SU-DHL-6 (cell line): Measurements from ENCODE around the gene GBA2.

Experiments used
- H2AFZ ChIP-seq: fragments of 200-600 bp; sonication (generic); 2 replicates; pipeline ENCODE4 v1.6.1; 2014; ENCODE audit warnings: low read depth, mild to moderate bottlenecking, moderate library complexity, mixed read lengths, antibody characterized with exemption, low read length; ENCODE audit not compliant: severe bottlenecking
- H3F3A ChIP-seq: fragments of 200-600 bp; shearing (Covaris generic); 2 replicates; pipeline ENCODE4 v1.6.0; 2016; ENCODE audit warnings: antibody characterized with exemption, mild to moderate bottlenecking; ENCODE audit not compliant: insufficient read depth
- H3K27ac ChIP-seq: fragments of 200-600 bp; sonication (generic); 2 replicates; pipeline ENCODE4 v1.5.1; 2016; ENCODE audit warnings: low read depth, mild to moderate bottlenecking, low read length, moderate library complexity, mixed read lengths
- H3K27me3 ChIP-seq: fragments of 200-600 bp; sonication (generic), shearing (Covaris generic); 2 replicates; pipeline ENCODE4 v1.6.0; 2014; ENCODE audit warnings: mild to moderate bottlenecking, low read length
- H3K36me3 ChIP-seq: fragments of 200-600 bp; sonication (generic); 2 replicates; pipeline ENCODE4 v1.6.1; 2014; ENCODE audit warnings: mild to moderate bottlenecking, low read length, mixed read lengths
- H3K4me2 ChIP-seq: fragments of 300-600, 200-600 bp; shearing (Covaris generic), sonication (generic); 2 replicates; pipeline ENCODE4 v1.6.0; 2014; ENCODE audit warnings: low read length, low read depth, mild to moderate bottlenecking; ENCODE audit not compliant: poor library complexity, severe bottlenecking
- H3K4me3 ChIP-seq: fragments of 200-600 bp; sonication (generic); 2 replicates; pipeline ENCODE4 v1.5.1; 2014; ENCODE audit warnings: antibody characterized with exemption, low read length, mild to moderate bottlenecking, mixed read lengths; ENCODE audit not compliant: insufficient read depth, poor library complexity, severe bottlenecking
- H3K79me2 ChIP-seq: fragments of 200-600 bp; sonication (generic); 2 replicates; pipeline ENCODE4 v1.6.1; 2014; ENCODE audit warnings: mild to moderate bottlenecking, low read length, moderate library complexity; ENCODE audit not compliant: insufficient read depth
- H3K9ac ChIP-seq: fragments of 200-600 bp; sonication (generic); 2 replicates; pipeline ENCODE4 v1.7.0; 2014; ENCODE audit warnings: mild to moderate bottlenecking, low read length
- H3K9me2 ChIP-seq: fragments of 200-600 bp; sonication (generic); replicated peaks from 2 replicates; pipeline ENCODE4 v1.6.1; 2014; ENCODE audit warnings: low read length; ENCODE audit not compliant: insufficient read depth
- H3K9me3 ChIP-seq: fragments of 200-600 bp; sonication (generic); 2 replicates; pipeline ENCODE4 v1.6.1; 2014; ENCODE audit warnings: low read length, mixed read lengths; ENCODE audit not compliant: insufficient read depth
- H4K20me1 ChIP-seq: fragments of 200-600 bp; sonication (generic); 2 replicates; pipeline ENCODE4 v1.6.1; 2014; ENCODE audit warnings: low read depth, mild to moderate bottlenecking, antibody characterized with exemption, low read length, moderate library complexity, mixed read lengths
- EZH2phosphoT487 ChIP-seq: fragments of 200-600 bp; sonication (generic), shearing (Covaris generic); conservative IDR thresholded peaks from 2 replicates; pipeline ENCODE4 v1.6.1; 2018; ENCODE audit warnings: mild to moderate bottlenecking, antibody characterized with exemption, low read length, moderate library complexity, mixed read lengths
- TF ChIP-seq, protein P1 (sequence below): fragments of 200-600 bp; sonication (generic); IDR thresholded peaks from one replicate; pipeline ENCODE4 v1.5.1; 2017; ENCODE audit warnings: antibody characterized with exemption, mild to moderate bottlenecking, low read length, moderate library complexity; ENCODE audit not compliant: insufficient read depth, poor library complexity, severe bottlenecking

GBA2 gene

GRCh38 chr9:35734096-35734495 lies 14.9 kb downstream of the GBA2 start:
- no peak overlapping the region for H3K27ac ChIP-seq
- no peaks in the 10 kb centered on the region for H3K36me3 ChIP-seq
- H3K9me3 ChIP-seq, result no peaks in the 10 kb centered on the region
- H3F3A ChIP-seq, result peaks cover 10% of the 10 kb centered on the region; the same call in 1 of the 2 replicates
- H2AFZ ChIP-seq, result no peak overlapping the region
- H4K20me1 ChIP-seq, result no peaks in the 10 kb centered on the region; the same call in 1 of the 2 replicates
- H3K4me3 ChIP-seq, result no peak overlapping the region
- TF ChIP-seq, protein P1, sequence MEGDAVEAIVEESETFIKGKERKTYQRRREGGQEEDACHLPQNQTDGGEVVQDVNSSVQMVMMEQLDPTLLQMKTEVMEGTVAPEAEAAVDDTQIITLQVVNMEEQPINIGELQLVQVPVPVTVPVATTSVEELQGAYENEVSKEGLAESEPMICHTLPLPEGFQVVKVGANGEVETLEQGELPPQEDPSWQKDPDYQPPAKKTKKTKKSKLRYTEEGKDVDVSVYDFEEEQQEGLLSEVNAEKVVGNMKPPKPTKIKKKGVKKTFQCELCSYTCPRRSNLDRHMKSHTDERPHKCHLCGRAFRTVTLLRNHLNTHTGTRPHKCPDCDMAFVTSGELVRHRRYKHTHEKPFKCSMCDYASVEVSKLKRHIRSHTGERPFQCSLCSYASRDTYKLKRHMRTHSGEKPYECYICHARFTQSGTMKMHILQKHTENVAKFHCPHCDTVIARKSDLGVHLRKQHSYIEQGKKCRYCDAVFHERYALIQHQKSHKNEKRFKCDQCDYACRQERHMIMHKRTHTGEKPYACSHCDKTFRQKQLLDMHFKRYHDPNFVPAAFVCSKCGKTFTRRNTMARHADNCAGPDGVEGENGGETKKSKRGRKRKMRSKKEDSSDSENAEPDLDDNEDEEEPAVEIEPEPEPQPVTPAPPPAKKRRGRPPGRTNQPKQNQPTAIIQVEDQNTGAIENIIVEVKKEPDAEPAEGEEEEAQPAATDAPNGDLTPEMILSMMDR, result no peak
- TF ChIP-seq EZH2phosphoT487, result no peak
- no peak overlapping the region for H3K9ac ChIP-seq
- peak overlapping the region; percentile 95 for H3K4me2 ChIP-seq
- no peaks in the 10 kb centered on the region for H3K27me3 ChIP-seq
- H3K79me2 ChIP-seq, result peaks cover 32% of the 10 kb centered on the region
- H3K9me2 ChIP-seq, result no peaks in the 10 kb centered on the region

- Histone ChIP-seq H3K4me3 (peak overlapping the region; percentile 87), H3K27me3 (no peaks in the 10 kb centered on the region), H3K79me2 (peaks cover 44% of the 10 kb centered on the region), H3K9me3 (no peaks in the 10 kb centered on the region), H3K4me2 (peak overlapping the region; percentile 95), H3K36me3 (no peaks in the 10 kb centered on the region), H3F3A (peaks cover 10% of the 10 kb centered on the region; the same call in 1 of the 2 replicates), H4K20me1 (no peaks in the 10 kb centered on the region; the same call in 1 of the 2 replicates), H3K9ac (peak overlapping the region; percentile 76), H2AFZ (peak overlapping the region; percentile 73), H3K27ac (peak overlapping the region; percentile 71), H3K9me2 (no peaks in the 10 kb centered on the region)
- no peak for TF ChIP-seq EZH2phosphoT487
- TF ChIP-seq, protein P1, result no peak
Measured at GRCh38 chr9:35732800-35733541, 16.1 kb downstream of the GBA2 start.

DNA sequence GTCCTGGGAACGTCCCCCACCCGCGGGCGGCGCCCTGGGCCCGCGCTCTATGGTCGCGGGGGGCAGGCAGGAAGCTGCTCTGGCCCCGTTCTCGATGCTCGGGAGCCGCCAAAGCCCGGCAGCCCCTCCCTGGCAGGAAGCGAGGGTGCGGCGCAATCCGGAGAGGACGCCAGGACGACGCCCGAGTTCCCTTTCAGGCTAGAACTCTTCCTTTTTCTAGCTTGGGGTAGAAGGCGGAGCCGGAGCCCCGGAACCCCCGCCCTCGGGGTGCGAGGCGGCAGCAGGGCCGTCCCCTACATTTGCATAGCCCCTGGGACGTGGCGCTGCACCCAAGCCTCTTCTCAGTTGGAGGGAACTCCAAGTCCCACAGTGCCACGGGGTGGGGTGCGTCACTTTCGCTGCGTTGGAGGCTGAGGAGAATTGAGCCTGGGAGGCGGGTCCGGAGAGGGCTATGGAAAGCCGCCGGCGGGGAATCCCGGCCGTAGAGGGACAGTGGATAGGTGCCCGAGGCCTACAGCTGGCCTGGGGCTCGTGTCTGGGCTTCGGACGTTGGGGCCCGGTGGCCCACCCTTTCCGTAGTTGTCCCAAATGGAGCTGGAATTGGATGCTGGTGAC lies 16.7 kb downstream of the GBA2 start, which contains the start of the genes CREB3 and TLN1:
CREB3 (plus strand) TSS at position 482 of the 615 bp plus-strand sequence; CDS start at position 589, 107 bp downstream.
TLN1 (minus strand) TSS at position 11 of the 615 bp plus-strand sequence. CDS start 6,501 bp downstream, outside the sequence.
- Histone ChIP-seq H4K20me1 (no peaks in the 10 kb centered on the region; the same call in 1 of the 2 replicates), H3K4me3 (peak within 1 kb of the TSS; percentile 87), H3F3A (peaks cover 10% of the 10 kb centered on the region; the same call in 1 of the 2 replicates), H3K4me2 (peak within 1 kb of the TSS; percentile 95), H3K27me3 (no peaks in the 10 kb centered on the region), H3K9ac (peak within 1 kb of the TSS; percentile 76), H3K36me3 (no peaks in the 10 kb centered on the region), H3K9me2 (no peaks in the 10 kb centered on the region), H3K27ac (peak within 1 kb of the TSS; percentile 71), H3K9me3 (no peaks in the 10 kb centered on the region), H2AFZ (peak within 1 kb of the TSS; percentile 73), H3K79me2 (peaks cover 50% of the 10 kb centered on the region)
- no peak for TF ChIP-seq EZH2phosphoT487
- TF ChIP-seq, protein P1, result peak; percentile 28
